Mesendoderm (in vitro differentiated cells): ENCODE data around the gene IMP3.

Source experiments
- DNase-seq: peaks from one replicate; pipeline ENCODE4 v3.0.0; 2013
- H2AK5ac ChIP-seq: 2 replicates; pipeline ENCODE4 v1.6.1; 2013; ENCODE audit warnings: low read length, inconsistent platforms
- H2BK120ac ChIP-seq: 2 replicates; pipeline ENCODE4 v1.6.1; 2013; ENCODE audit warnings: low read depth, mild to moderate bottlenecking, low read length, moderate library complexity, mixed read lengths
- H2BK15ac ChIP-seq: replicated peaks from 2 replicates; pipeline ENCODE4 v1.6.1; 2013; ENCODE audit warnings: low read depth, mild to moderate bottlenecking, moderate library complexity
- H2BK5ac ChIP-seq: 2 replicates; pipeline ENCODE4 v1.6.1; 2013; ENCODE audit warnings: low read length, inconsistent platforms
- H3K18ac ChIP-seq: 2 replicates; pipeline ENCODE4 v1.6.1; 2013; ENCODE audit warnings: mild to moderate bottlenecking, low read length, mixed read lengths
- H3K23ac ChIP-seq: one replicate; pipeline ENCODE4 v1.6.1; 2013; ENCODE audit warnings: low read length
- H3K27ac ChIP-seq: 2 replicates; pipeline ENCODE4 v1.5.1; 2013; ENCODE audit warnings: low read depth, mild to moderate bottlenecking, inconsistent platforms, low read length, moderate library complexity
- H3K27me3 ChIP-seq: 2 replicates; pipeline ENCODE4 v1.6.1; 2013; ENCODE audit warnings: low read length, control low read depth, mild to moderate bottlenecking, inconsistent platforms; ENCODE audit not compliant: insufficient read depth, poor library complexity
- H3K36me3 ChIP-seq: 2 replicates; pipeline ENCODE4 v1.6.1; 2013; ENCODE audit warnings: low read length, inconsistent platforms; ENCODE audit not compliant: control insufficient read depth, insufficient read depth
- H3K4ac ChIP-seq: one replicate; pipeline ENCODE4 v1.6.1; 2013; ENCODE audit warnings: low read depth, mild to moderate bottlenecking, low read length, moderate library complexity
- H3K4me1 ChIP-seq: 2 replicates; pipeline ENCODE4 v1.6.1; 2013; ENCODE audit warnings: low read depth, low read length, inconsistent platforms; ENCODE audit not compliant: control insufficient read depth
- H3K4me2 ChIP-seq: 2 replicates; pipeline ENCODE4 v1.6.1; 2013; ENCODE audit warnings: low read length
- H3K4me3 ChIP-seq: 2 replicates; pipeline ENCODE4 v1.5.1; 2013; ENCODE audit warnings: mild to moderate bottlenecking, low read length
- H3K56ac ChIP-seq: one replicate; pipeline ENCODE4 v1.6.1; 2013; ENCODE audit warnings: low read length
- H3K79me1 ChIP-seq: 2 replicates; pipeline ENCODE4 v1.6.1; 2013; ENCODE audit warnings: low read length, inconsistent platforms
- H3K79me2 ChIP-seq: 2 replicates; pipeline ENCODE4 v1.6.1; 2013; ENCODE audit warnings: mild to moderate bottlenecking, low read length; ENCODE audit not compliant: control insufficient read depth, insufficient read depth
- H3K9ac ChIP-seq: 2 replicates; pipeline ENCODE4 v1.6.1; 2013; ENCODE audit warnings: low read length, inconsistent platforms
- H4K5ac ChIP-seq: one replicate; pipeline ENCODE4 v1.6.1; 2013; ENCODE audit warnings: low read length
- H4K8ac ChIP-seq: one replicate; pipeline ENCODE4 v1.6.1; 2013; ENCODE audit warnings: low read depth, mild to moderate bottlenecking, control low read depth, low read length, moderate library complexity
- WGBS: extraction: QIAGEN DNeasy Blood & Tissue Kit; methylation state at CpG from one replicate; pipeline ENCODE4 v1.1.7; 2013; ENCODE audit warnings: low lambda C conversion rate, missing lambda C conversion rate; ENCODE audit not compliant: insufficient coverage; ENCODE audit errors: extremely low coverage; 5-methylcytosine and 5-hydroxymethylcytosine counted together

The IMP3 gene

DNA sequence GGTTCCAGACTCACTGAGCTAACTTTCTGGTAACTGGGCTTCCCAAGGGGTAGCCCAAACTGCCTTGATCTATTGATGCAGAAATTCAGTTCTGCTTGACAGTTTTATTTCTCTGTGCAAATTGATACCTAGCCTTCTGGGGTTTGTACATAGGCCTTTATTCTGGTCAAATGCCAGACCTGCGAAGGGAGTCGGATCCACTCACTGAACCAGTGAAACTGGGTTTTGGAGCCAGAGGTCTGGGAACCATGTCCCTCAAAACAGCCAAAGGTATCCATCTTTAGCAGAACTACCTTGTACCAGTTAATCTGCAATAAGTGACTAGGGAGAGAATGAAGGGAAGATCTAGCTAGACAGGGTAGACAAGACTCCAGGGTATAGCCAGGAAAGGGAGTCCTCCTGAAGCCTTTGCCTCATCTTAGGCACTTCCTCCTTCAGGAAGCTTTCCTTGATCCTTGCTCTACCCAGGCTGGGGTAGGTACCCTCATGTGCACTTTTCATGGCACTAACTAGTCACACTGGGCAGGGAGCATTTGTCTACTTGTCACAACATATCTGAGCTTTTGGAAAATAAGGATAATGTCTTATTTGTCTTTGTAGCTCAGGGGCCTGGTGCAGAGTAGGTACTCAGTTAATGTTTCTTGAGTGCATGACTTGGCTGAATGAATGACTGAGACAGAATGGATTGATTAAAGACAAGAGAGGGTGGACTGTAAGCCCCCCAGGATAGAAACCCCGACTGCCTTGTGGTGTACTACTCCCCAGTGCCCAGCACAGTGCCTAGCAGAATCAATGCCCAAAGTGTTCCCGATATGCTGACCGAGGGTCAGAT lies 6.3 kb upstream of the IMP3 start:
- Histone ChIP-seq H3K18ac (no peak overlapping the region), H3K56ac (peak overlapping the region; percentile 98), H2AK5ac (no peak overlapping the region), H4K8ac (no peak overlapping the region), H3K4me2 (peak overlapping the region; percentile 67), H3K79me1 (peaks cover 13% of the 10 kb centered on the region), H3K36me3 (no peaks in the 10 kb centered on the region), H3K79me2 (peaks cover 16% of the 10 kb centered on the region), H3K4me3 (no peak overlapping the region), H3K4me1 (peaks cover 13% of the 10 kb centered on the region), H3K9ac (peak overlapping the region; percentile 96), H3K23ac (peak overlapping the region; percentile 80), H2BK120ac (no peak overlapping the region), H4K5ac (no peak overlapping the region), H3K4ac (no peak overlapping the region), H3K27me3 (no peaks in the 10 kb centered on the region), H2BK15ac (no peak overlapping the region), H2BK5ac (no peak overlapping the region), H3K27ac (no peak overlapping the region)
- no CpG with 5 or more reads among the region's 5 CpGs for WGBS
- DNase-seq, result no peak

DNA sequence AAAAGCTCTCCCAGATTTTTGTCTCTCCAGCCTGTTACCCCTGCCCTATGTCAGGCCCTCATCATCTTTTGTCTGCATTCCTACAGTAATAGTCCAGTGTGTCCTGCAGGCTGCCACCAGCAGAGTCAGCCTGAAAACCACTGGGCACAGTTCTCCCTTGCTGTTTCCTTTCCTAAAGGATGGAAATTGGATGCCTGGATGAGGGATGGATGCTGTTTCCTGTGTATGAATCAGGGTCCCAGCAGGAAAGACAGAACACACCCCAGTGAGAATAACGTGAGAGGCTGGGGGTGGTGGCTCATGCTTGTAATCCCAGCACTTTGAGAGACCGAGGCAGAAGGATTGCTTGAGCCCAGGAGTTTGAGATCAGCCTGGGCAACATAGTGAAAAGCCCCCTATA lies 4.4 kb upstream of the IMP3 start:
- no CpG with 5 or more reads among the region's 2 CpGs for WGBS
- H3K4me2 ChIP-seq, result no peak overlapping the region
- H2AK5ac ChIP-seq, result no peak overlapping the region
- DNase-seq, result no peak
- H3K27ac ChIP-seq, result no peak overlapping the region
- H3K56ac ChIP-seq, result no peak overlapping the region
- no peak overlapping the region for H3K4me3 ChIP-seq
- H4K8ac ChIP-seq, result no peak overlapping the region
- H2BK120ac ChIP-seq, result no peak overlapping the region
- H2BK15ac ChIP-seq, result no peak overlapping the region
- peaks cover 6% of the 10 kb centered on the region for H3K4me1 ChIP-seq
- H3K36me3 ChIP-seq, result no peaks in the 10 kb centered on the region
- H2BK5ac ChIP-seq, result no peak overlapping the region
- H3K4ac ChIP-seq, result no peak overlapping the region
- H4K5ac ChIP-seq, result no peak overlapping the region
- H3K18ac ChIP-seq, result no peak overlapping the region
- H3K79me2 ChIP-seq, result peaks cover 7% of the 10 kb centered on the region
- H3K27me3 ChIP-seq, result no peaks in the 10 kb centered on the region
- H3K23ac ChIP-seq, result no peak overlapping the region
- H3K9ac ChIP-seq, result no peak overlapping the region
- H3K79me1 ChIP-seq, result peaks cover 7% of the 10 kb centered on the region

DNA sequence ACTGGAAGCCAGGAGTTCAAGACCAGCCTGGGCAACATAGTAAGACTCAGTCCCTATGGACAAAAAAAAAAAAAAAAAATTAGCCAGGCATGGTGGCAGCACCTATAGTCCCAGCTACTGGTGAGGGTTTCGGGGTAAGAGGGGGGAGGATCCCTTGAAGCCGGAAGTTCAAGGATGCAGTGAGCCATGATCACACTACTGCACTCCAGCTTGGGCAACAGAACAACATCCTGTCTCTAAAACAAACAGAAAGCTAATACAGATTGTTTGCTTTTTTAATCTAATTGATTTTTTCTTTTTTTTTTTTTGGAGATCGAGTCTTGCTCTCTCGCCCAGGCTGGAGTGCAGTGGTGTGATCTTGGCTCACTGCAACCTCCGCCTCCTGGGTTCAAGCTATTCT lies 1.6 kb upstream of the IMP3 start:
- H3K27me3 ChIP-seq, result no peaks in the 10 kb centered on the region
- H3K27ac ChIP-seq, result no peak overlapping the region
- H3K4ac ChIP-seq, result no peak overlapping the region
- H2BK15ac ChIP-seq, result no peak overlapping the region
- peaks cover 2% of the 10 kb centered on the region for H3K4me1 ChIP-seq
- no CpG with 5 or more reads among the region's 5 CpGs for WGBS
- H3K36me3 ChIP-seq, result no peaks in the 10 kb centered on the region
- H3K79me2 ChIP-seq, result peaks cover 30% of the 10 kb centered on the region
- H2BK5ac ChIP-seq, result no peak overlapping the region
- H3K4me2 ChIP-seq, result no peak overlapping the region
- no peak overlapping the region for H2AK5ac ChIP-seq
- H2BK120ac ChIP-seq, result no peak overlapping the region
- H3K4me3 ChIP-seq, result no peak overlapping the region
- no peak overlapping the region for H3K18ac ChIP-seq
- H3K9ac ChIP-seq, result no peak overlapping the region
- no peak overlapping the region for H4K5ac ChIP-seq
- H3K56ac ChIP-seq, result no peak overlapping the region
- H4K8ac ChIP-seq, result no peak overlapping the region
- H3K79me1 ChIP-seq, result peaks cover 13% of the 10 kb centered on the region
- no peak for DNase-seq
- no peak overlapping the region for H3K23ac ChIP-seq

DNA sequence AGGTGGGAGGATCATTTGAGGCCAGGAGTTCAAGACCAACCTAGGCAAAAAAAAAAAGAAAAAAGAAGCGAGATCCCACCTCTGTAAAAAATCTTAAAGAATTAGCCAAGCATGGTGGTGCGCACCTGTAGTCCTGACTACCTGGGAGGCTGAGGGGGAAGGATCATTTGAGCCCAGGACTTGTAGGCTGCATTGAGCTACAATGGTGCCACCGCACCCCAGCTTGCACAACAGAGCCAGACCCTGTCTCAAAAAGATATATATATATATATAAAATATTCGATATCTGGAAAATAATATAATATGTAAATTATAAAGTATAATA lies 1.1 kb upstream of the IMP3 start:
- H4K8ac ChIP-seq, result no peak overlapping the region
- no peak for DNase-seq
- H3K36me3 ChIP-seq, result no peaks in the 10 kb centered on the region
- H2BK15ac ChIP-seq, result no peak overlapping the region
- peaks cover 2% of the 10 kb centered on the region for H3K4me1 ChIP-seq
- H4K5ac ChIP-seq, result no peak overlapping the region
- H3K79me1 ChIP-seq, result peaks cover 13% of the 10 kb centered on the region
- no peak overlapping the region for H3K27ac ChIP-seq
- H3K4me3 ChIP-seq, result no peak overlapping the region
- no peak overlapping the region for H3K56ac ChIP-seq
- no peak overlapping the region for H3K23ac ChIP-seq
- no CpG with 5 or more reads among the region's 4 CpGs for WGBS
- no peak overlapping the region for H2BK120ac ChIP-seq
- H3K4ac ChIP-seq, result no peak overlapping the region
- H3K9ac ChIP-seq, result no peak overlapping the region
- no peak overlapping the region for H3K4me2 ChIP-seq
- H3K18ac ChIP-seq, result no peak overlapping the region
- no peaks in the 10 kb centered on the region for H3K27me3 ChIP-seq
- no peak overlapping the region for H2BK5ac ChIP-seq
- peaks cover 30% of the 10 kb centered on the region for H3K79me2 ChIP-seq
- H2AK5ac ChIP-seq, result no peak overlapping the region

DNA sequence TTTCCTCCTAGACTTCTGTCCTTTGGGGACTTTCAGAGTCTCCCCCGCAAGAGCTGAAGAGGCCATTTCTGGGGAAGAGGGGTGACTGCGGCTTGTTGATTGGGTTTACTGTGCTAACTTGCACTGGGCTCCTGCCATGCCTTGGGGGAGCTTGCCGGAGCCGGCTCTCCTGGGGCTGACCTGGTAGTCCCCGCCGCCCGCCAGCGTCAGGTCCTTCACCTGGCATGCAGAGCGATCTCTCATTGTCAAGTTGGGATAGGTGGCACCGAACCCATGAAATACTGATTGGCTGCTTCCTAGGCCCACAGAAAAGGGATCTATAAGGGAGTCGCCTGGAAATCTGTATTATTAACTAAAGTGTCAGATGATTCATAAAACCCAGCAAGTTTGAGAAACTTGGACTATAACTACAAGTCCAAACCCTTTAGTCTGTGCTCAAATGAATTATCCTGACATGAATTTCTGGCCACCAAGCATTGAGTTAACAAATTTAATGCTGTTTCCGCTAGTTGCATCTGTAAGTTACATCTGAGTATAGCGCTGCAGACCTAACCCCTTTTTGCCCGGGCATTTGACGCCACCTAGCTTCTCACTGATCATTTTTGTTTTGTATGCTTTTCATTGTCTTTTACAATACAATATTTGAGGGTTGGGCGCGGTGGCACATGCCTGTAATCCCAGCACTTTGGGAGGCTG lies 607 bp upstream of the IMP3 start:
- H3K4me3 ChIP-seq, result peak overlapping the region; percentile 78
- H3K23ac ChIP-seq, result peak overlapping the region; percentile 3
- no peak overlapping the region for H2BK120ac ChIP-seq
- H3K4ac ChIP-seq, result peak overlapping the region; percentile 73
- H3K4me2 ChIP-seq, result peak overlapping the region; percentile 95
- peak overlapping the region; percentile 95 for H3K9ac ChIP-seq
- no peak overlapping the region for H2BK15ac ChIP-seq
- peak; percentile 53 for DNase-seq
- H3K27me3 ChIP-seq, result no peaks in the 10 kb centered on the region
- H2BK5ac ChIP-seq, result peak overlapping the region; percentile 76
- no peaks in the 10 kb centered on the region for H3K36me3 ChIP-seq
- H3K4me1 ChIP-seq, result peaks cover 2% of the 10 kb centered on the region
- no peak overlapping the region for H4K8ac ChIP-seq
- peak overlapping the region; percentile 93 for H3K27ac ChIP-seq
- no peak overlapping the region for H3K18ac ChIP-seq
- H3K79me1 ChIP-seq, result peaks cover 13% of the 10 kb centered on the region
- H3K56ac ChIP-seq, result peak overlapping the region; percentile 94
- peaks cover 30% of the 10 kb centered on the region for H3K79me2 ChIP-seq
- H4K5ac ChIP-seq, result no peak overlapping the region
- WGBS, result no CpG with 5 or more reads among the region's 17 CpGs
- no peak overlapping the region for H2AK5ac ChIP-seq
